T-helper 1 cell treated with Interleukin-12 subunit alpha and Interleukin-12 subunit beta and Interleukin-4 antibody, amounts not matched to agents 30 μg/mL and 1 μg/mL, for 36 hours (primary cell): Measurements from ENCODE around the gene RCAN2.

Experiments used
- H3K27ac Mint-ChIP-seq: one replicate; pipeline ENCODE4 v1.8.0; 2021; ENCODE audit warnings: mild to moderate bottlenecking, mixed read lengths
- H3K27me3 Mint-ChIP-seq: one replicate; pipeline ENCODE4 v1.8.0; 2021; ENCODE audit warnings: low read depth, mixed read lengths
- H3K36me3 Mint-ChIP-seq: one replicate; pipeline ENCODE4 v1.8.0; 2021; ENCODE audit warnings: low read depth, mixed read lengths
- H3K4me1 Mint-ChIP-seq: one replicate; pipeline ENCODE4 v1.8.0; 2021; ENCODE audit warnings: low read depth, mixed read lengths
- H3K4me3 Mint-ChIP-seq: one replicate; pipeline ENCODE4 v1.8.0; 2021; ENCODE audit warnings: mild to moderate bottlenecking, moderate library complexity, mixed read lengths
- H3K9me3 Mint-ChIP-seq: one replicate; pipeline ENCODE4 v1.8.0; 2021; ENCODE audit warnings: mixed read lengths

The RCAN2 gene

GRCh38 chr6:46491201-46491627, at the start of gene RCAN2:
Gene RCAN2 (minus strand): TSS chr6:46491449.
- H3K36me3 Mint-ChIP-seq, result no peaks in the 10 kb centered on the region
- peaks cover 71% of the 10 kb centered on the region for H3K27me3 Mint-ChIP-seq
- H3K4me1 Mint-ChIP-seq, result peaks cover 3% of the 10 kb centered on the region
- H3K4me3 Mint-ChIP-seq, result peak within 1 kb of the TSS; percentile 29
- H3K27ac Mint-ChIP-seq, result no peak within 1 kb of the TSS
- no peaks in the 10 kb centered on the region for H3K9me3 Mint-ChIP-seq

DNA sequence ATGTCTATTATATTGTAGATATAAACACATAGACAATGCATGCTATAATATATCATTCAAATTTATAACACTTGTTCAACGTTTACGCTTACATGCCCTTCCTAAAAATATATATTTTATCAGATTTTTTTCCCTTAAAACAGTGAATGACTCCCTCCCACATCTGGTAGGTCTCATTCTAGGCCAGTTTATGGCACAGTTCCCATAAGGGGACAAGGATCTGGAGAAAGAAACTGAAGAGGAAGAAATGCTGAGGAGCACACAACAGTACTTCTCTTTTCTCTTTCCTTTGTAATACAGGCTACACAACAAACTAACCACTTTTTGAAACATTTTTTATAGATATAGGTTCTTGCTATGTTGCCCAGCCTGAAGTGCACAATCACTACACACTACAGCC, 48.6 kb upstream of the RCAN2 start:
- Mint-ChIP-seq H3K27me3 (no peaks in the 10 kb centered on the region), H3K27ac (no peak overlapping the region), H3K4me1 (no peaks in the 10 kb centered on the region), H3K9me3 (peaks cover 4% of the 10 kb centered on the region), H3K36me3 (no peaks in the 10 kb centered on the region), H3K4me3 (no peak overlapping the region)

DNA sequence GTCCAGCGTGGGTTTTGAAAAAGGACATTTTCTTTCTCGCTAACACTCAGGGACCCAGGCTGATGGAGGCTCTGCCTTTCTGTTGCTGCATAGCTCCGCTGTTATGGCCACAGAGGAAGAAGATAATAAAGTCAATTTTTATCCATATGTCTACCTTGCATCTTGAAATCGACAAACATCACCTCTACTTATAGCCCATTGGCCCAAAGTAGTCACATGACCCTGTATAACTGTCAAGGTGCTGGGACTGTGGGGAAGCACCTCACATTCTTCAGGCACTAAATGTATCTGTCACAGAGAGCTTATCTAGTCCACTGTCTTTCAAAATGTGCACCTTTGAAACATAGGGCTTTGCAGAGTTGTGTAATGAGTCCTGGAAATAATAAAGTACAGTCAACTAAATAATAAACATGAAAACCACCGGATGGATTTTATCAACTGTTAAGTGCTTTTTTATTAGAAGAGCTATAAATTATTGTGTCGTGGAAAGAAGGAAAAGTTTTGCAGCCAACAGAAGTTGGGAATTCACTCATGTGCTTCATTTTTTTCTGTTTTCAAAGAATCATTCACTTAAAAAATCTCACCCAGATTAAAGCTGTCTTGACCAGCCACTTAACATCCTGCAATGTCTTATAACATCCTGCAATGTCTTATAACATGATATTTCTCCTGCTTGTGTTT, 47.7 kb upstream of the RCAN2 start:
- no peak overlapping the region for H3K4me3 Mint-ChIP-seq
- no peaks in the 10 kb centered on the region for H3K4me1 Mint-ChIP-seq
- peaks cover 4% of the 10 kb centered on the region for H3K9me3 Mint-ChIP-seq
- no peak overlapping the region for H3K27ac Mint-ChIP-seq
- H3K27me3 Mint-ChIP-seq, result no peaks in the 10 kb centered on the region
- H3K36me3 Mint-ChIP-seq, result no peaks in the 10 kb centered on the region

- Mint-ChIP-seq H3K4me3 (no peak overlapping the region), H3K4me1 (no peaks in the 10 kb centered on the region), H3K36me3 (no peaks in the 10 kb centered on the region), H3K27ac (no peak overlapping the region), H3K27me3 (no peaks in the 10 kb centered on the region), H3K9me3 (no peaks in the 10 kb centered on the region)
Observed at GRCh38 chr6:46530896-46531295, 39.6 kb upstream of the RCAN2 start.

GRCh38 chr6:46528961-46529750, 37.9 kb upstream of the RCAN2 start:
- H3K9me3 Mint-ChIP-seq, result no peaks in the 10 kb centered on the region
- no peaks in the 10 kb centered on the region for H3K36me3 Mint-ChIP-seq
- H3K27ac Mint-ChIP-seq, result no peak overlapping the region
- H3K27me3 Mint-ChIP-seq, result no peaks in the 10 kb centered on the region
- no peak overlapping the region for H3K4me3 Mint-ChIP-seq
- no peaks in the 10 kb centered on the region for H3K4me1 Mint-ChIP-seq

GRCh38 chr6:46526607-46527006, 35.4 kb upstream of the RCAN2 start:
- Mint-ChIP-seq H3K27ac (no peak overlapping the region), H3K9me3 (no peaks in the 10 kb centered on the region), H3K27me3 (no peaks in the 10 kb centered on the region), H3K4me1 (no peaks in the 10 kb centered on the region), H3K36me3 (no peaks in the 10 kb centered on the region), H3K4me3 (no peak overlapping the region)

DNA sequence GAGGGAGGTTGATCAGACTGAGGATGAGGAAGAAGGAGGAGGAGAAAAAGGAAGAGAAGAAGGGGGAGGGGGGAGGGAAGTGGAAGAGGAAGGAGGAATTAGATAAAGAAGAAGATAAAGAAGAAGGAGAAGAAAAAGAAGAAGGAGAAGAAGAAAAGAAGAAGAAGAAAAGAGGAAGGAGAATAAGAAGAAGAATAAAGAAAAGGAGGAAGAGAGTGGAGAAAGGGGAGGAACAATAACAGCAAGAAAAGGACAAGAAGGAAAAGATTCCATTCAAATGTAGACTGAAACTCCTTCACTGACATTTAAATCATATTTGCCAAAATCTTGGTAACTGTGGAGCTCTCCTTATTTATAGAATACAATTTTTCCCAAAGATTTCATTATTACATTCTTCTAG, 34.3 kb upstream of the RCAN2 start:
- Mint-ChIP-seq H3K27me3 (no peaks in the 10 kb centered on the region), H3K4me1 (no peaks in the 10 kb centered on the region), H3K27ac (no peak overlapping the region), H3K36me3 (no peaks in the 10 kb centered on the region), H3K9me3 (no peaks in the 10 kb centered on the region), H3K4me3 (no peak overlapping the region)

DNA sequence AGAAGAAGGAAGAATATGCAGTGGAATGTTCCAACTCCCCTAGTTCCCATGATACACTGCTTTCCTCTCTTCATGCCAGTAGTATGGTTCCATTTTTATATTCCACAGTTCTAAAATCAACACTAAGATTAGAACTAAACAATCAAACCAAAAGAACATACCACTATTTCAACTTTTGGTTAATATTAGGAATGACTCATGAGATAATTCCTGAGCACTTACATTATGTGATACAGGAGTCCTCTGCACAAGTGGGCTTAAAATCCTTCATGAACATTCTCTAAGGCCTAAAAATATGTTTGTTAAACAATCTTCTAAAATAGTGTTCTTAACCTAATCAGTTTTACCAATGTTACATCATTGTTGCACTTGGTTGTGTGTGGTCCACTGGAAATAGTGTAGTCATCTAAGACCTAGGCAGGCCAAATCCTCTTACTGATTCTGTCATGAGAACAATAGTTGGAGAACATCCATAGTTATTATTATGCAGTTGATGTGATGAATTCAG, 30.3 kb upstream of the RCAN2 start:
- H3K27ac Mint-ChIP-seq, result no peak overlapping the region
- H3K4me1 Mint-ChIP-seq, result no peaks in the 10 kb centered on the region
- H3K27me3 Mint-ChIP-seq, result no peaks in the 10 kb centered on the region
- no peaks in the 10 kb centered on the region for H3K36me3 Mint-ChIP-seq
- H3K9me3 Mint-ChIP-seq, result no peaks in the 10 kb centered on the region
- no peak overlapping the region for H3K4me3 Mint-ChIP-seq

DNA sequence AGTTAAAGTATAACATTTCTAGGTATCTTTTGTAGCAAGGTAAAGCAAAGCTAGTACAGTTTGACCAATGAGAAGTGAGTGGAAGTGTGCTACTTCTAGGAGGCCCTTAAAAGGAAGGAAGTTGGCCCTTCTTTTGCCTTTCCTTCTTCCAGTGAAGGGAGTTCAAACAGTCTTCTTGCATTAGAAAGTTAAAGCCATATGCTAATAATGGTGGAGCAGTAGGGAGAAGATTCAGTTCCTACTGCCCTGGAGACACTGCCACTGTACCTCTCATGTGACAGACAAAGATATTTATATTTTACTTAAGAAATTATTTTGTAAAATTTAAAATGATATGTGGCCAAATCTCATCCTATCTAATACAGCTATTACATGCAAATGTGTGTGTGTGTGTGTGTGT, 26.0 kb upstream of the RCAN2 start:
- H3K36me3 Mint-ChIP-seq, result no peaks in the 10 kb centered on the region
- no peak overlapping the region for H3K27ac Mint-ChIP-seq
- H3K27me3 Mint-ChIP-seq, result no peaks in the 10 kb centered on the region
- no peak overlapping the region for H3K4me3 Mint-ChIP-seq
- no peaks in the 10 kb centered on the region for H3K4me1 Mint-ChIP-seq
- H3K9me3 Mint-ChIP-seq, result no peaks in the 10 kb centered on the region

DNA sequence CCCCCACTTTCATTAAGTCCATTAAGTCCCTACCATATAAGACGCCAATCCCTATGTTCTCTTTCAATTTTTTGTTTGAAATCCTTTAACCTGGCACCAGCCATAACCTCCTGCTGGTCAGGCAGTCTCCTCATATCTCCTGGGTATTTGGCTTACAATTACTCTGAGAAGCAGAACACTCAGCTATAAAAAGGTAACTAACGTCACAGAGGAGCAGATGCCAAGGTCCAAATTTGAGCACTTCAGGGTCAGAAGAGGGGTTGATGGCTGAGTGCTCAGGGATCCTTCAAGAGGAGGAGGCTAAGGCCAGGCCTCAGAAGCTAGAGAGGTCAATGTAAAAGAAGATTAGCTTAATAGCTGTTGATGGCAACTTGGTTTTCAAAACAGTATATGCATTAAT, 22.3 kb upstream of the RCAN2 start:
- Mint-ChIP-seq H3K27me3 (peaks cover 3% of the 10 kb centered on the region), H3K36me3 (no peaks in the 10 kb centered on the region), H3K27ac (no peak overlapping the region), H3K4me3 (no peak overlapping the region), H3K4me1 (no peaks in the 10 kb centered on the region), H3K9me3 (no peaks in the 10 kb centered on the region)

DNA sequence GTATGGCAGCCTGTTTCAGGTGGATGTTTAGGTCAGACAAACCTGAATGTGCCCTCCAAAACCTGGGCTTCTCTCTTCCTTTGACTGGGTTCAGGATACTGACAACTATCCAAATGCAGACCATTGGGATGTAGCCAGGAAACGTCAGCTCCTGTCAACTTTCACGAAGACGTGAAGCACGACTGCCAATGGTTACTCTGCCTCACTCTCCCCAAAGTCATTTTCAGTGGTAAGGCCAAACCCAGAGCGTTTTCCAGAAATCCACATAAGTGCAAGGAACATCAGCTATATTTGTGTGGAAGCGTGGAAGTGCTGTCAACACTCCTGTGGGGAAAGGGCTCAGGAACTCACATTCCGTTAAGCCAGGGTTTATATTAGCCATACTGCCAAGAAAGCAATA, 20.1 kb upstream of the RCAN2 start:
- no peaks in the 10 kb centered on the region for H3K36me3 Mint-ChIP-seq
- H3K4me1 Mint-ChIP-seq, result no peaks in the 10 kb centered on the region
- H3K27ac Mint-ChIP-seq, result no peak overlapping the region
- H3K27me3 Mint-ChIP-seq, result peaks cover 6% of the 10 kb centered on the region
- H3K9me3 Mint-ChIP-seq, result no peaks in the 10 kb centered on the region
- H3K4me3 Mint-ChIP-seq, result no peak overlapping the region

DNA sequence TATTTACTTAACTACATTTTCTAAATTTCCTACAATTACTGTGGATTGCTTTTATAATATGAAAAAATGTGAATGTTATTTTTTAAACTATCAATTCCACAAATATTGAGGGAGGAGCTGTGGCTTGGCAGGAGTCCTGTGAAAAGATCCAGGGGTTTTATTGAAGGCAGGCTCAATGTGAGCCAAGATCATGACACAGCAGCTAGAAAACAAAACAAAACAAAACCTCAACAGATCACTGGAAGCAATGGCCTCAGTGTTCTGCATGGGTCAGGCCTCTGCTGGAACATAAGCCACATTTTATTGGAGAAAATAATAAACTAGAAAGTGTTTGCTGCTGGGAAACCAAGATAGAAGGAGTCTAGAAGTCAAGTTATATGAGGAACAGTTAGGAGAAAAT, 19.4 kb upstream of the RCAN2 start:
- no peak overlapping the region for H3K27ac Mint-ChIP-seq
- H3K4me1 Mint-ChIP-seq, result no peaks in the 10 kb centered on the region

DNA sequence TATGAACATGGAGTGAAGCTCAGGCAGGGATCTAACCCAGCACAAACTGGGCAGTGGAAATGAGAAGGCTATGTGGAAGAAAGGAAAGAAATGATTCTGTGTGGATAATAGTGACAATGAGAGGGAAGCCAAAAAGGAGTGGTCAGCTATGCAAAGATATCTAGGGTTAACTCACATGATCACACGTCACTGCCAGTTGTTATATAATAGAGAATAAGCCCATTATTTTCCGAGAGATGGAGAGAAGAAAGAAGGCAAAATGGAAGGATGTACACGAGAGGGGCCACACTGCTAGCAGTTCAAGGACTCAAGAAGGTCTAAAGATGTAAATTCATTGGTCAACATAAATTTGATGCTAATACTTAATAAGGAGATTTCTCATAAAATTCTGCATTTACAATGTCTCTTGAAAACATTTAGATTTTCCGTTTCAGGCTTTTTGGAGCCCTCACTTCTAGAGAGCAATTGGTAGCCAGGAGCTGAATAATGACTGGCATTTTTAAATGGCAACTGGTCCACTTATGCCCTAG, 18.8 kb upstream of the RCAN2 start:
- Mint-ChIP-seq H3K4me3 (no peak overlapping the region), H3K9me3 (no peaks in the 10 kb centered on the region), H3K27ac (no peak overlapping the region), H3K36me3 (no peaks in the 10 kb centered on the region), H3K4me1 (no peaks in the 10 kb centered on the region), H3K27me3 (peaks cover 6% of the 10 kb centered on the region)

More for the DNA sequence above, 19.4 kb upstream of the RCAN2 start:
- peaks cover 6% of the 10 kb centered on the region for H3K27me3 Mint-ChIP-seq
- H3K36me3 Mint-ChIP-seq, result no peaks in the 10 kb centered on the region
- no peaks in the 10 kb centered on the region for H3K9me3 Mint-ChIP-seq
- no peak overlapping the region for H3K4me3 Mint-ChIP-seq

GRCh38 chr6:46509063-46509462, 17.8 kb upstream of the RCAN2 start:
- H3K4me1 Mint-ChIP-seq, result no peaks in the 10 kb centered on the region

GRCh38 chr6:46507426-46507825, 16.2 kb upstream of the RCAN2 start:
- no peak overlapping the region for H3K4me3 Mint-ChIP-seq
- peaks cover 6% of the 10 kb centered on the region for H3K27me3 Mint-ChIP-seq
- H3K36me3 Mint-ChIP-seq, result no peaks in the 10 kb centered on the region
- H3K9me3 Mint-ChIP-seq, result no peaks in the 10 kb centered on the region
- no peak overlapping the region for H3K27ac Mint-ChIP-seq
- no peaks in the 10 kb centered on the region for H3K4me1 Mint-ChIP-seq

More at GRCh38 chr6:46509063-46509462, 17.8 kb upstream of the RCAN2 start:
- Mint-ChIP-seq H3K4me3 (no peak overlapping the region), H3K27me3 (peaks cover 6% of the 10 kb centered on the region), H3K9me3 (no peaks in the 10 kb centered on the region), H3K36me3 (no peaks in the 10 kb centered on the region), H3K27ac (no peak overlapping the region)
